Caco-2 (cell line): ENCODE measurements around the gene SMKR1. TPM values are rescaled to one million over a fixed set of nuclear protein-coding genes. Genes with fewer than 3 reads are reported as not detected.
"Not testable (repeated sequence)": the region's sequence is repeated elsewhere in the genome, so short reads cannot be mapped to it uniquely, and the experiment has no call there.

Source experiments
- BruUV-seq: library from RNA; stranded (reverse); fragments of 400-500 nt; replicated peaks from 2 replicates; lab custom pipeline; 2021; lab: Mats Ljungman, UMichigan
- CTCF ChIA-PET: fragments of 300-600 bp; sonication (Branson Sonifier 250); formaldehyde crosslinking; loops from one replicate; lab custom pipeline; 2022; ENCODE audit warnings: antibody characterized with exemption; lab: Charles Lee
- POLR2A ChIA-PET: fragments of 300-600 bp; sonication (Branson Sonifier 250); formaldehyde crosslinking; loops from one replicate; lab custom pipeline; 2022; ENCODE audit warnings: antibody characterized with exemption; lab: Charles Lee
- DNase-seq, 2 experiments: peaks; one replicate each; pipeline versions ENCODE4 v3.0.0 to v3.0.0-alpha.2; 2020 to 2022
- H3K27me3 ChIP-seq: replicated peaks from 2 replicates; pipeline ENCODE4 v1.6.0; 2011; ENCODE audit warnings: low read length; ENCODE audit not compliant: control insufficient read depth, insufficient read depth
- H3K36me3 ChIP-seq: 2 replicates; pipeline ENCODE4 v1.5.1; 2011; ENCODE audit warnings: low read length; ENCODE audit not compliant: control insufficient read depth, insufficient read depth
- H3K4me1 ChIP-seq: fragments of 250-450 bp; sonication (Bioruptor Pico); 2 replicates; pipeline ENCODE4 v1.5.1; 2020; ENCODE audit warnings: mild to moderate bottlenecking
- H3K4me3 ChIP-seq: 2 replicates; pipeline ENCODE4 v1.5.1; 2011; ENCODE audit warnings: low read depth, mild to moderate bottlenecking, control low read depth, low read length
- H3K9me3 ChIP-seq: fragments of 250-450 bp; sonication (Bioruptor Pico); 2 replicates; pipeline ENCODE4 v1.5.1; 2020; ENCODE audit warnings: mild to moderate bottlenecking, moderate library complexity
- H3K27ac Mint-ChIP-seq: one replicate; pipeline ENCODE4 v1.8.0; 2022; ENCODE audit warnings: mixed read lengths; ENCODE audit not compliant: unreplicated experiment
- H3K27me3 Mint-ChIP-seq: one replicate; pipeline ENCODE4 v1.8.0; 2022; ENCODE audit warnings: mixed read lengths; ENCODE audit not compliant: insufficient read depth, unreplicated experiment
- H3K36me3 Mint-ChIP-seq: one replicate; pipeline ENCODE4 v1.8.0; 2022; ENCODE audit warnings: mild to moderate bottlenecking, mixed read lengths; ENCODE audit not compliant: insufficient read depth, unreplicated experiment
- H3K4me1 Mint-ChIP-seq: one replicate; pipeline ENCODE4 v1.8.0; 2022; ENCODE audit warnings: low read depth, mixed read lengths; ENCODE audit not compliant: unreplicated experiment
- H3K4me3 Mint-ChIP-seq: one replicate; pipeline ENCODE4 v1.8.0; 2022; ENCODE audit warnings: mild to moderate bottlenecking, moderate library complexity, mixed read lengths; ENCODE audit not compliant: unreplicated experiment
- H3K9me3 Mint-ChIP-seq: one replicate; pipeline ENCODE4 v1.8.0; 2022; ENCODE audit warnings: mixed read lengths; ENCODE audit not compliant: unreplicated experiment
- CTCF ChIP-seq, 2 experiments: fragments of 200-600 bp in 1 of 2; IDR thresholded peaks; 1 replicate in 1 of 2; 2 replicates in 1 of 2; pipeline versions ENCODE4 v1.5.1 to v1.8.0; 2011 to 2022; ENCODE audit warnings: antibody characterized with exemption in 1 of 2, control low read depth in 1 of 2, inconsistent platforms in 1 of 2, low read depth in 1 of 2, low read length in 1 of 2, mild to moderate bottlenecking in 1 of 2, moderate library complexity in 1 of 2; ENCODE audit not compliant: insufficient read depth in 1 of 2, severe bottlenecking in 1 of 2, unreplicated experiment in 1 of 2
- intact Hi-C: fragments of 100-400 bp; cut with micrococcal nuclease; formaldehyde crosslinking; loops from one replicate; pipeline ENCODE4 v1.10.0; 2022; ENCODE audit not compliant: unreplicated experiment
- total RNA-seq: library from RNA; stranded (reverse); gene quantifications from 2 replicates; pipeline ENCODE4 v1.2.3, GENCODE V29; 2022

Gene SMKR1
- total RNA-seq, 1 experiment from 2014 or later, result not detected

GRCh38 chr7:129522088-129522970 is 20.0 kb downstream of the SMKR1 start:
- DNase-seq, result peak in 1 of 2 experiments; percentile 36

GRCh38 chr7:129522971-129523340 is 20.6 kb downstream of the SMKR1 start:
- H3K27me3 ChIP-seq, result no peaks in the 10 kb centered on the region; the same call in 1 of the 2 replicates
- Mint-ChIP-seq H3K36me3 (no peaks in the 10 kb centered on the region), H3K9me3 (no peaks in the 10 kb centered on the region), H3K4me3 (no peak overlapping the region), H3K27me3 (peaks cover 9% of the 10 kb centered on the region), H3K27ac (no peak overlapping the region), H3K4me1 (no peaks in the 10 kb centered on the region)
- H3K9me3 ChIP-seq, result no peaks in the 10 kb centered on the region
- no peaks in the 10 kb centered on the region for H3K36me3 ChIP-seq
- no peak for DNase-seq
- no TSS peak for BruUV-seq
- ChIA-PET CTCF (no interaction called here), POLR2A (no interaction called here)
- TF ChIP-seq CTCF (IDR thresholded peaks at IDR 0.05; ENCODE audit: insufficient read depth in 1 of 2, low read depth in 1 of 2, low read length in 1 of 2, severe bottlenecking in 1 of 2, unreplicated experiment in 1 of 2), result no peak
- no peaks in the 10 kb centered on the region for H3K4me1 ChIP-seq
- H3K4me3 ChIP-seq, result no peak overlapping the region
- intact Hi-C loops, result no loop called here

More at GRCh38 chr7:129522088-129522970, 20.0 kb downstream of the SMKR1 start:
- Mint-ChIP-seq H3K27ac (no peak overlapping the region), H3K4me1 (no peaks in the 10 kb centered on the region), H3K4me3 (no peak overlapping the region), H3K36me3 (no peaks in the 10 kb centered on the region), H3K27me3 (peaks cover 9% of the 10 kb centered on the region), H3K9me3 (no peaks in the 10 kb centered on the region)
- TF ChIP-seq CTCF (IDR thresholded peaks at IDR 0.05; ENCODE audit: insufficient read depth in 1 of 2, low read depth in 1 of 2, low read length in 1 of 2, severe bottlenecking in 1 of 2, unreplicated experiment in 1 of 2), result no peak
- POLR2A ChIA-PET, result no interaction called here
- Histone ChIP-seq H3K36me3 (no peaks in the 10 kb centered on the region), H3K4me3 (no peak overlapping the region), H3K9me3 (no peaks in the 10 kb centered on the region), H3K4me1 (no peaks in the 10 kb centered on the region), H3K27me3 (no peaks in the 10 kb centered on the region; the same call in 1 of the 2 replicates)
- CTCF ChIA-PET, result no interaction called here
- intact Hi-C loops, result no loop called here
- BruUV-seq, result no TSS peak

GRCh38 chr7:129523924-129524323 is 21.6 kb downstream of the SMKR1 start:
- TF ChIP-seq CTCF (IDR thresholded peaks at IDR 0.05; ENCODE audit: insufficient read depth in 1 of 2, low read depth in 1 of 2, low read length in 1 of 2, severe bottlenecking in 1 of 2, unreplicated experiment in 1 of 2), result no peak
- intact Hi-C loops, result no loop called here
- Histone ChIP-seq H3K4me1 (no peaks in the 10 kb centered on the region), H3K4me3 (no peak overlapping the region), H3K36me3 (no peaks in the 10 kb centered on the region), H3K27me3 (no peaks in the 10 kb centered on the region; the same call in 1 of the 2 replicates), H3K9me3 (no peaks in the 10 kb centered on the region)
- Mint-ChIP-seq H3K27ac (no peak overlapping the region), H3K9me3 (no peaks in the 10 kb centered on the region), H3K4me1 (no peaks in the 10 kb centered on the region), H3K4me3 (no peak overlapping the region), H3K36me3 (no peaks in the 10 kb centered on the region), H3K27me3 (peaks cover 9% of the 10 kb centered on the region)
- no TSS peak for BruUV-seq
- no peak for DNase-seq
- CTCF ChIA-PET, result no interaction called here
- POLR2A ChIA-PET, result no interaction called here

GRCh38 chr7:129524405-129524804 is 22.1 kb downstream of the SMKR1 start:
- H3K9me3 ChIP-seq, H3K36me3 ChIP-seq, H3K4me3 Mint-ChIP-seq, H3K4me1 ChIP-seq, POLR2A ChIA-PET, H3K4me3 ChIP-seq, H3K36me3 Mint-ChIP-seq, H3K9me3 Mint-ChIP-seq, H3K27me3 ChIP-seq, H3K4me1 Mint-ChIP-seq, DNase-seq, intact Hi-C loops, H3K27ac Mint-ChIP-seq, H3K27me3 Mint-ChIP-seq, BruUV-seq: not testable (repeated sequence)
- CTCF ChIA-PET, result interaction anchor here (0.6 kb wide), 1 partner anchor 30 kb away, joined by 3 read pairs; no protein-coding TSS in a partner anchor
